Sigmoid colon (tissue), 7 donors: ENCODE measurements around the gene PTPRO. TPM values are rescaled to one million over a fixed set of nuclear protein-coding genes. Genes with fewer than 3 reads are reported as not detected.

Experiments used
- DNase-seq: peaks from one replicate; pipeline ENCODE4 v3.0.0-alpha.2; 2019
- H3K27ac ChIP-seq, 4 donors: fragments of 200-600 bp; sonication (generic); one replicate each; pipeline ENCODE4 v1.5.1; 2016 to 2019; ENCODE audit warnings: mild to moderate bottlenecking in 1 of 4
- H3K27me3 ChIP-seq, 3 donors: fragments of 200-600 bp; sonication (generic); one replicate each; pipeline ENCODE4 v1.5.1; 2019; ENCODE audit warnings: mild to moderate bottlenecking in 1 of 3
- H3K36me3 ChIP-seq, 4 donors: fragments of 200-600 bp; sonication (generic); one replicate each; pipeline ENCODE4 v1.5.1; 2016 to 2019
- H3K4me1 ChIP-seq, 4 donors: fragments of 200-600 bp; sonication (generic); one replicate each; pipeline ENCODE4 v1.5.1; 2017 to 2019
- H3K4me3 ChIP-seq, 4 donors: fragments of 200-600 bp; sonication (generic); one replicate each; pipeline ENCODE4 v1.5.1; 2017 to 2019; ENCODE audit warnings: mild to moderate bottlenecking in 2 of 4, moderate library complexity in 1 of 4
- H3K9me3 ChIP-seq, 4 donors: fragments of 200-600 bp in 3 of 4; sonication (generic) in 3 of 4; one replicate each; pipeline versions ENCODE4 v1.5.1 to v1.6.1; 2013 to 2019
- EP300 ChIP-seq, 4 donors: sonication (generic); formaldehyde crosslinking; IDR thresholded peaks; one replicate each; pipeline ENCODE4 v1.6.1; 2017; ENCODE audit warnings: antibody characterized with exemption in 4 of 4
- POLR2A ChIP-seq, 2 donors: fragments of 450-650 bp; IDR thresholded peaks; one replicate each; pipeline ENCODE4 v1.6.1; 2016; ENCODE audit warnings: antibody characterized with exemption in 2 of 2, mild to moderate bottlenecking in 2 of 2, moderate library complexity in 2 of 2
- POLR2AphosphoS5 ChIP-seq, 4 donors: sonication (generic); formaldehyde crosslinking; IDR thresholded peaks; one replicate each; pipeline ENCODE4 v1.6.1; 2017; ENCODE audit warnings: antibody characterized with exemption in 4 of 4
- WGBS, 2 donors: extraction: QIAGEN DNeasy Blood & Tissue Kit; methylation state at CpG; one replicate each; pipeline ENCODE4 v1.1.7; 2013; 5-methylcytosine and 5-hydroxymethylcytosine counted together
- intact Hi-C: fragments of 100-400 bp; cut with DNase I; formaldehyde crosslinking; loops from one replicate; pipeline ENCODE4 v1.15.1; 2023
- polyA plus RNA-seq, 3 donors: library from polyadenylated mRNA; stranded (reverse); fragments of 200-250 nt; gene quantifications; one replicate each; pipeline ENCODE4 v1.2.3, GENCODE V29; 2013
- total RNA-seq, 4 donors: library from RNA; depleted of rRNA; stranded (reverse); fragments of >200 nt; gene quantifications; one replicate each; pipeline ENCODE4 v1.1.0, GENCODE V29; 2016
- TF ChIP-seq, protein P1 (sequence below), 4 experiments: fragments of 450-650 bp in 3 of 4; fragments of 200-600 bp in 1 of 4; IDR thresholded peaks; one replicate each; pipeline ENCODE4 v1.5.1; 2016 to 2019; ENCODE audit warnings: antibody characterized with exemption in 4 of 4, mild to moderate bottlenecking in 3 of 4, moderate library complexity in 2 of 4
- donor health status: healthy with polysubstance abuse.
- donor health status: Bipolar disorder and iron deficiency.
- donor health status: healthy.

The PTPRO gene
- total and polyA plus RNA-seq, 7 donors, result 0.99 to 8.5 (median 1.9) TPM

- no peaks in the 10 kb centered on the region for H3K27me3 ChIP-seq
- intact Hi-C loops, result no loop called here
- no peak overlapping the region for H3K4me3 ChIP-seq
- no peak overlapping the region for H3K27ac ChIP-seq
- no peaks in the 10 kb centered on the region for H3K36me3 ChIP-seq
- 87 to 91% methylated on average over 5 of the region's 5 CpGs for WGBS, 2 donors
- TF ChIP-seq POLR2A (IDR thresholded peaks at IDR 0.05) (no peak), POLR2AphosphoS5 (IDR thresholded peaks at IDR 0.05) (no peak), EP300 (IDR thresholded peaks at IDR 0.05) (no peak)
- TF ChIP-seq, protein P1, sequence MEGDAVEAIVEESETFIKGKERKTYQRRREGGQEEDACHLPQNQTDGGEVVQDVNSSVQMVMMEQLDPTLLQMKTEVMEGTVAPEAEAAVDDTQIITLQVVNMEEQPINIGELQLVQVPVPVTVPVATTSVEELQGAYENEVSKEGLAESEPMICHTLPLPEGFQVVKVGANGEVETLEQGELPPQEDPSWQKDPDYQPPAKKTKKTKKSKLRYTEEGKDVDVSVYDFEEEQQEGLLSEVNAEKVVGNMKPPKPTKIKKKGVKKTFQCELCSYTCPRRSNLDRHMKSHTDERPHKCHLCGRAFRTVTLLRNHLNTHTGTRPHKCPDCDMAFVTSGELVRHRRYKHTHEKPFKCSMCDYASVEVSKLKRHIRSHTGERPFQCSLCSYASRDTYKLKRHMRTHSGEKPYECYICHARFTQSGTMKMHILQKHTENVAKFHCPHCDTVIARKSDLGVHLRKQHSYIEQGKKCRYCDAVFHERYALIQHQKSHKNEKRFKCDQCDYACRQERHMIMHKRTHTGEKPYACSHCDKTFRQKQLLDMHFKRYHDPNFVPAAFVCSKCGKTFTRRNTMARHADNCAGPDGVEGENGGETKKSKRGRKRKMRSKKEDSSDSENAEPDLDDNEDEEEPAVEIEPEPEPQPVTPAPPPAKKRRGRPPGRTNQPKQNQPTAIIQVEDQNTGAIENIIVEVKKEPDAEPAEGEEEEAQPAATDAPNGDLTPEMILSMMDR (IDR thresholded peaks at IDR 0.05), result no peak
- peaks cover 0 to 6% (median 0%) of the 10 kb centered on the region in 4 donors for H3K4me1 ChIP-seq
- no peaks in the 10 kb centered on the region for H3K9me3 ChIP-seq
- DNase-seq, result no peak
Observed at GRCh38 chr12:15556411-15557102, 234.2 kb downstream of the PTPRO start.

GRCh38 chr12:15558915-15559528 lies 236.7 kb downstream of the PTPRO start:
- Histone ChIP-seq H3K4me1 (peaks cover 0 to 18% (median 7%) of the 10 kb centered on the region in 4 donors), H3K36me3 (no peaks in the 10 kb centered on the region), H3K9me3 (no peaks in the 10 kb centered on the region), H3K27ac (no peak overlapping the region), H3K27me3 (no peaks in the 10 kb centered on the region), H3K4me3 (no peak overlapping the region)
- whole genome bisulfite sequencing, 2 donors, result 83 to 85% methylated on average over 2 of the region's 2 CpGs
- DNase-seq, result no peak
- intact Hi-C loops, result no loop called here
- TF ChIP-seq POLR2A (IDR thresholded peaks at IDR 0.05) (no peak), EP300 (IDR thresholded peaks at IDR 0.05) (no peak), POLR2AphosphoS5 (IDR thresholded peaks at IDR 0.05) (no peak)
- TF ChIP-seq, protein P1 (IDR thresholded peaks at IDR 0.05), result no peak

DNA sequence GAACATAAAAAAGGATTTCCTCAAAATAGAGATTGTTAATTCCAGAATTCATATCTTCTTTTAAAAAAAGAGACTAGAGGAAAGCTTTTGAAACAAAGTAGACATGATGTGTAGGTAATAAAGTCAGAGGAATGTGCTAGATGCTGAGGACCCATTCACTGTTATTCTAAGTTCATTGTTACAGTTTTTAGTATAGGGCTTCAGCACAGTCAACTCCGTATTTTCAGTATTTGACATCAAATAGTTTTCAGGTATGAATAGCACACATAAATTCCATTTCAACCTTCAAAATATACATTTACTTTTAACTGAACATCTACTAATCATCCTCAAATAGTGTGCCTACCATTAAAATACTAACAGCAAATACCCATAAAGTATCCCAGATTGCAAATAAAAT lies 239.1 kb downstream of the PTPRO start:
- Histone ChIP-seq H3K9me3 (no peaks in the 10 kb centered on the region), H3K36me3 (no peaks in the 10 kb centered on the region), H3K4me3 (no peak overlapping the region), H3K27me3 (no peaks in the 10 kb centered on the region), H3K4me1 (peaks cover 0 to 18% (median 7%) of the 10 kb centered on the region in 4 donors), H3K27ac (no peak overlapping the region)
- intact Hi-C loops, result no loop called here
- no peak for TF ChIP-seq POLR2A (IDR thresholded peaks at IDR 0.05)
- no peak for TF ChIP-seq EP300 (IDR thresholded peaks at IDR 0.05)
- no peak for TF ChIP-seq POLR2AphosphoS5 (IDR thresholded peaks at IDR 0.05)
- TF ChIP-seq, protein P1 (IDR thresholded peaks at IDR 0.05), result no peak
- DNase-seq, result no peak
- 85 to 87% methylated on average over 1 of the region's 1 CpG for WGBS, 2 donors

DNA sequence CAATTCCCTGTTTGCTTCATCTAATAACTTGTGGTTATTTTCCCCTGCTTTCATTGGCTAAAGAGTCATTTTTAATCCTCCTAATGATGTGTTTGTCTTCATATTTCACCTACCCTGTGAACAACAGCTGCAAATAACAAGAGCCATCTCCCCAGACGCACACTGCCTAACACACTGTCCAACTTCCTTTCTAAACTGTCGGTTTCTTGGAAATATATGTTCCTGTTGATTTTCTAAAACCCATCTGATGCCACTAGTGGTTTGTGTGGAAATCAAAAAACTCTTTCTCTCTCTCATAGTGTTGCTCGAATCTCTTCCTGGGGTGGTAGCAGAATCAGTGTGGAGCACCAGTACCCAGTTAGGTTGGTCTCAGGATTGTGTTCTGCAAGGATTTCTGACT lies 240.0 kb downstream of the PTPRO start:
- H3K27me3 ChIP-seq, result no peaks in the 10 kb centered on the region
- H3K27ac ChIP-seq, result peak overlapping the region in 1 of 4 donors; percentile 45

More for the DNA sequence above, 240.0 kb downstream of the PTPRO start:
- no peaks in the 10 kb centered on the region for H3K9me3 ChIP-seq
- intact Hi-C loops, result no loop called here
- no peak for DNase-seq
- WGBS, 2 donors, result 26 to 48% methylated on average over 3 of the region's 3 CpGs
- peaks cover 0 to 14% (median 7%) of the 10 kb centered on the region in 4 donors for H3K4me1 ChIP-seq
- no peaks in the 10 kb centered on the region for H3K36me3 ChIP-seq
- no peak overlapping the region for H3K4me3 ChIP-seq
- TF ChIP-seq POLR2AphosphoS5 (IDR thresholded peaks at IDR 0.05) (no peak), EP300 (IDR thresholded peaks at IDR 0.05) (no peak), POLR2A (IDR thresholded peaks at IDR 0.05) (no peak)
- TF ChIP-seq, protein P1 (IDR thresholded peaks at IDR 0.05), result no peak
